ENCODE measurements around the gene BRK1. TPM values are rescaled to one million over a fixed set of nuclear protein-coding genes. Genes with fewer than 3 reads are reported as not detected.

The BRK1 gene
- total RNA-seq, 4 donors from 2014 or later, result 79.3 to 163 (median 119) TPM

DNA sequence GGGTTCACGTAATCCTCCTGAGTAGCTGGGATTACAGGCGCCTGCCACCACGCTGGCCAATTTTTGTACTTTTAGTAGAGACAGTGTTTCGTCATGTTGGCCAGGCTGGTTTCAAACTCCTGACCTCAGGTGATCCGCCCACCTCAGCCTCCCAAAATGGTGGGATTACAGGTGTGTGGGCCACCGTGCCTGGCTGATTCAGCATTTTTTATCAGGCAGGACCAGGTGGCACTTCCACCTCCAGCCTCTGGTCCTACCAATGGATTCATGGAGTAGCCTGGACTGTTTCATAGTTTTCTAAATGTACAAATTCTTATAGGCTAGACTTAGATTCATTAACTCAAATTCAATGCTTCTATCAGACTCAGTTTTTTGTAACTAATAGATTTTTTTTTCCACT, 35.5 kb downstream of the BRK1 start:
- TF ChIP-seq, protein P1, sequence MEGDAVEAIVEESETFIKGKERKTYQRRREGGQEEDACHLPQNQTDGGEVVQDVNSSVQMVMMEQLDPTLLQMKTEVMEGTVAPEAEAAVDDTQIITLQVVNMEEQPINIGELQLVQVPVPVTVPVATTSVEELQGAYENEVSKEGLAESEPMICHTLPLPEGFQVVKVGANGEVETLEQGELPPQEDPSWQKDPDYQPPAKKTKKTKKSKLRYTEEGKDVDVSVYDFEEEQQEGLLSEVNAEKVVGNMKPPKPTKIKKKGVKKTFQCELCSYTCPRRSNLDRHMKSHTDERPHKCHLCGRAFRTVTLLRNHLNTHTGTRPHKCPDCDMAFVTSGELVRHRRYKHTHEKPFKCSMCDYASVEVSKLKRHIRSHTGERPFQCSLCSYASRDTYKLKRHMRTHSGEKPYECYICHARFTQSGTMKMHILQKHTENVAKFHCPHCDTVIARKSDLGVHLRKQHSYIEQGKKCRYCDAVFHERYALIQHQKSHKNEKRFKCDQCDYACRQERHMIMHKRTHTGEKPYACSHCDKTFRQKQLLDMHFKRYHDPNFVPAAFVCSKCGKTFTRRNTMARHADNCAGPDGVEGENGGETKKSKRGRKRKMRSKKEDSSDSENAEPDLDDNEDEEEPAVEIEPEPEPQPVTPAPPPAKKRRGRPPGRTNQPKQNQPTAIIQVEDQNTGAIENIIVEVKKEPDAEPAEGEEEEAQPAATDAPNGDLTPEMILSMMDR (IDR thresholded peaks at IDR 0.05; ENCODE audit: low read depth), result no peak

DNA sequence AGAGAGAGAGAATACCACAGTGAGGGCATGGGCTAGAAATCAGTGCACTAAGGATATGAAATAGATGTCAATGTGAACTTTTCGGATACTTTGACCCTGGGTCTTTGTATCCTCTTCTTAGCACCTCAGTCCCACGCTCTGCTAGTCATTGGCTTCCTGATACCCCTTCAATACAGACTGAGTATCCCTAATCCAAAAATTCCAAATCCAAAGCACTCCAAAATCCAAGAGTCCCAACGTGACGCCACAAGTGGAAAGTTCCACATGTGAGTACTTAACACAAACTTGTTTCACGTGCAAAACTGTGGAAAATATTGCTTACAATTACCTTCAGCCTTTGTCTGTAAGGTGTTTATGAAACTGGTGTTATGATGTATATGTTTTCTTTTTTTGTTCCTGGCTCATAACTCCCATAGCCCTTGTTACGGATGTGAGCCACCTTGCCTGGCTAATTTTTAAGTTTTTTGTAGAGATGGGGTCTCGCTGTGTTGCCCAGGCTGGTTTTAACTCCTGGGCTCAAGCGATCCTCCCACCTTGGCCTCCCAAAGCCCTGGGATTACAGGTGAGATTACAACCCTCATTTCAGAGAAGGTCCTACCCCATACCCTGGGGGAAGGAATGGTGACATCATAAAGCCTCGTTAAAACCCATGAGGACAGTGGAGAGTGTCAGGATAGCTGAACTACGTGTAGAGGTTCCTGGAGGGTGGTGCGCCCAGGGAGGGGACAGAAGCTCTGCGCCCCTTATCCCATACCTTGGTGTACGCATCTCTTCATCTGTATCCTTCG, 39.1 kb downstream of the BRK1 start:
- TF ChIP-seq, protein P1 (IDR thresholded peaks at IDR 0.05; ENCODE audit: low read depth), result no peak

DNA sequence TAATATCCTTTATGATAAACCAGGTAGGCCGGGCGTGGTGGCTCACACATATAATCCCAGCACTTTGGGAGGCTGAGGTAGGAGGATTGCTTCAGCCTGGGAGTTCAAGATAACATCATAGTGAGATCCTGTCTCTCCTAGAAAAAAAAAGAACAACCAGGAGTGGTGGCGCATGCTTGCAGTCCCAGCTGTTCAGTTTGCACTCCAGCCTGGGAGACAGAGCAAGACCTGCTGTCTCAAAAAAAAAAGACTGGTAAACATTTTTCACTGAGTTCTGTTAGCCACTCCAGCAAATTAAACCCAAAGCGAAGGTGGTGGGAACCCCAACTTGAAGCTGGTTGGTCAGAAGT, 39.6 kb downstream of the BRK1 start:
- TF ChIP-seq, protein P1 (IDR thresholded peaks at IDR 0.05; ENCODE audit: low read depth), result no peak

DNA sequence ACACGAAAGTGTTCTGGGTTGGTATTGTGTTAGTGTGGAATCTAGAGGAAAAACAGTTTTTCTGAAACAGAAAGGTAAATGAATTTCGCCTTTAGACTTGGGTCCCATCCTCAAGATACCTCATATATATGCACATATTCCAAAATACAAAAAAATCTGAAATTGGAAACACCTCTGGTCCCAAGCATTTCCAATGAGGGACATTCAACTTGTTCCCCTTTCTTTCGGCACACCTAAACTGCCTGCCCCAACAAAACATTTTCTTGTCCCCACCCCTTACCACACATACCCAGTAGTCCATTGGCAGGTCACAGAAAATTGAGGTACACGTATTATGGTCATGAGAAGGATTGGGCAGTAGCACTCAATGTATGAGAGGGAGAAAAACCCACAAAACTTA, 40.2 kb downstream of the BRK1 start:
- TF ChIP-seq, protein P1 (IDR thresholded peaks at IDR 0.05; ENCODE audit: low read depth), result no peak

DNA sequence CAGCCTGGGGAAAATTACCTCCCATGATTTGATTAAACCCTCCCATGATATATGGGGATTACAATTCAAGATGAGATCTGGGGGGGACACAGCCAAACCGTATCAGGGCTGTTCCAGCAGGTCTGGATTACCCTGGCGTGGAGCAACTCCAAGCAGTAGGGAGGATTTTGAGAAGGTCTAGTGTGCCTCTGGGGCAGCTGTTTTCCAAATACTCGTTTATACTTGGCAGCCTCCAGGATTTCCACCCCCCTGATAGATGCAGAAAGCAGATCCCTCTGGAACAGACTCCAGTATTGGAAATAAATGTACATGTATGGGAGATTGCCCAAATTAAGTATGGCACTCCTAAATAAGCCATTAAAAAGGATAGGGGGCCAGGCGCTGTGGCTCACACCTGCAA, 41.6 kb downstream of the BRK1 start:
- TF ChIP-seq, protein P1 (IDR thresholded peaks at IDR 0.05; ENCODE audit: low read depth), result no peak

DNA sequence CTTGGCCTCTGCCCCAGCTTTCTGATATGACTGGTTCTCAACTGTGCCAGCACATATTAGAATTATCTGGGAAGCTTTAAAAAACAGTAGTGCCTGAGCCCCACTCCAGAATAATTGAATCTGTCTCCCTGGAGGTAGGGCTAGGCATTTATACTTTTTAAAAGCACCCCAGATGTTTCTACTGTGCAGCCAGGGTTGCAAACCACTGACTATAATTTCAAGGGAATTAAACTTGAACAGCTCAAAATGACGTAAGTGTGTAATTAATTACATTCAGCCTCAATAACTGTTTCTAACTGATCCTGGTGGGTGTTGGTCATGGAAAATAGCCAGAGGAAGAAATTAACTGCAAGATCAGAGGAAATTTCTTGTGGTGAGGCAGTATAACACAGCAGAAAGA, 44.9 kb downstream of the BRK1 start:
- TF ChIP-seq, protein P1 (IDR thresholded peaks at IDR 0.05; ENCODE audit: low read depth), result no peak

DNA sequence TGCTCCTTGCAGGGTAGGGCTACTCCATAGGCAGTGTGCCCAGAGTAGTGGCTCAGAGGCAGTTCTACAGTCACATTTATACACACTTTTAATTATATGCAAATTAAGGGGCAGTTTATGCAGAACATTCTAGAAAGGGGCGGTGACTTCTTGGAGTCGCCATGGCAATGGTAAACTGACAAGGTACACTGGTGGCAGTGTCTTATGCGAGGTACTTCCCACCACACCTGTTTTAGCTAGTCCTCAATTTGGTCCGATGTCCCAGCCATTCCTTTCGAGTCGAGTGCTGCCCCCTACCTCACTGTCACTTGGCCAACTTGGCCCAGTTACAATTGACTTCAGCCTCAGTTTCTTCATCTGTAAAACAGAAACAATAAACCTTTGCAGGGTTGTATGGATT, 45.5 kb downstream of the BRK1 start:
- TF ChIP-seq, protein P1 (IDR thresholded peaks at IDR 0.05; ENCODE audit: low read depth), result no peak

All from subcutaneous adipose tissue (tissue), 4 donors.